B cell (primary cell): Measurements from ENCODE around the gene CEMIP. TPM values are rescaled to one million over a fixed set of nuclear protein-coding genes. Genes with fewer than 3 reads are reported as not detected.

ENCODE experiments used
- ATAC-seq: fragments of 200-7000 bp; cut with Tn5 transposase; one replicate; pipeline ENCODE4 v1.10.0; 2021; ENCODE audit warnings: low read depth, mild to moderate bottlenecking, moderate number of reproducible peaks, moderate library complexity
- CTCF ChIA-PET: fragments of 350-600 bp; sonication (Branson Sonifier 250); formaldehyde crosslinking; loops from one replicate; lab custom pipeline; 2021; ENCODE audit warnings: antibody characterized with exemption, inconsistent platforms; lab: Charles Lee
- POLR2A ChIA-PET: fragments of 350-600 bp; sonication (Branson Sonifier 250); formaldehyde crosslinking; loops from one replicate; lab custom pipeline; 2021; ENCODE audit warnings: antibody characterized with exemption; lab: Charles Lee
- DNase-seq: peaks from one replicate; pipeline ENCODE4 v3.0.0; 2013
- H2AFZ ChIP-seq: 2 replicates; pipeline ENCODE4 v1.6.1; 2012; ENCODE audit warnings: mild to moderate bottlenecking, low read depth, low read length; ENCODE audit not compliant: insufficient read depth, poor library complexity, severe bottlenecking
- H3K27ac ChIP-seq, 2 donors: 1 replicate in 1 of 2; 2 replicates in 1 of 2; pipeline ENCODE4 v1.5.1; 2012 to 2013; ENCODE audit warnings: low read length in 2 of 2, mild to moderate bottlenecking in 2 of 2, moderate library complexity in 1 of 2
- H3K27me3 ChIP-seq, 4 experiments: fragments of 200-600 bp in 1 of 4; sonication (generic) in 1 of 4; replicated peaks in 1 of 4; 1 replicate in 2 of 4; 2 replicates in 2 of 4; pipeline versions ENCODE4 v1.6.1 to v1.7.0; 2013 to 2016; ENCODE audit warnings: low read length in 3 of 4, mild to moderate bottlenecking in 2 of 4, mixed read lengths in 1 of 4, moderate library complexity in 1 of 4; ENCODE audit not compliant: insufficient read depth in 4 of 4, control insufficient read depth in 3 of 4; ENCODE audit errors: control extremely low read depth in 1 of 4
- H3K36me3 ChIP-seq, 2 experiments: replicated peaks in 1 of 2; 1 replicate in 1 of 2; 2 replicates in 1 of 2; pipeline versions ENCODE4 v1.6.1 to v1.7.1; 2013; ENCODE audit warnings: low read length in 1 of 2; ENCODE audit not compliant: insufficient read depth in 2 of 2, control insufficient read depth in 1 of 2; ENCODE audit errors: control extremely low read depth in 1 of 2, extremely low read depth in 1 of 2
- H3K4me1 ChIP-seq, 2 donors: fragments of 200-600 bp in 1 of 2; sonication (generic) in 1 of 2; 1 replicate in 1 of 2; 2 replicates in 1 of 2; pipeline versions ENCODE4 v1.5.1 to v1.6.1; 2013 to 2017; ENCODE audit warnings: low read length in 2 of 2; ENCODE audit not compliant: control insufficient read depth in 2 of 2, insufficient read depth in 2 of 2
- H3K4me2 ChIP-seq: replicated peaks from 2 replicates; pipeline ENCODE3; 2012; ENCODE audit warnings: mild to moderate bottlenecking, low read depth, low read length; ENCODE audit not compliant: poor library complexity, severe bottlenecking
- H3K4me3 ChIP-seq, 5 experiments: fragments of 200-600 bp in 1 of 5; sonication (generic) in 1 of 5; 1 replicate in 3 of 5; 2 replicates in 2 of 5; pipeline versions ENCODE4 v1.5.1 to v1.7.0; 2011 to 2016; ENCODE audit warnings: low read length in 4 of 5, mild to moderate bottlenecking in 4 of 5, low read depth in 2 of 5, control low read depth in 1 of 5, moderate library complexity in 1 of 5; ENCODE audit not compliant: insufficient read depth in 1 of 5; ENCODE audit errors: control extremely low read depth in 1 of 5, extremely low read depth in 1 of 5
- H3K79me2 ChIP-seq: fragments of 200-600 bp; sonication (generic); one replicate; pipeline ENCODE4 v1.6.0; 2016; ENCODE audit warnings: low read length; ENCODE audit not compliant: control insufficient read depth, insufficient read depth
- H3K9ac ChIP-seq: fragments of 200-600 bp; sonication (generic); 2 replicates; pipeline ENCODE4 v1.6.1; 2017; ENCODE audit warnings: mild to moderate bottlenecking, low read length, moderate library complexity
- H3K9me3 ChIP-seq, 3 donors: one replicate each; pipeline versions ENCODE4 v1.6.1 to v1.7.1; 2013; ENCODE audit warnings: low read length in 2 of 3; ENCODE audit not compliant: control insufficient read depth in 2 of 3, insufficient read depth in 1 of 3; ENCODE audit errors: control extremely low read depth in 1 of 3
- H4K20me1 ChIP-seq: 2 replicates; pipeline ENCODE4 v1.6.0; 2012; ENCODE audit warnings: mild to moderate bottlenecking, low read length; ENCODE audit not compliant: insufficient read depth, control insufficient read depth, poor library complexity, severe bottlenecking
- H3K27ac Mint-ChIP-seq: one replicate; pipeline ENCODE4 v1.8.0; 2021; ENCODE audit warnings: mixed read lengths
- H3K27me3 Mint-ChIP-seq: one replicate; pipeline ENCODE4 v1.8.0; 2021; ENCODE audit warnings: mixed read lengths
- H3K4me1 Mint-ChIP-seq: one replicate; pipeline ENCODE4 v1.8.0; 2021; ENCODE audit warnings: mixed read lengths
- H3K4me3 Mint-ChIP-seq: one replicate; pipeline ENCODE4 v1.8.0; 2021; ENCODE audit warnings: mixed read lengths
- H3K9me3 Mint-ChIP-seq: one replicate; pipeline ENCODE4 v1.8.0; 2022; ENCODE audit warnings: mixed read lengths; ENCODE audit not compliant: insufficient read depth
- EZH2 ChIP-seq: IDR thresholded peaks from 2 replicates; pipeline ENCODE4 v1.6.1; 2012; ENCODE audit warnings: borderline replicate concordance, low read depth, mild to moderate bottlenecking, moderate library complexity, low read length; ENCODE audit not compliant: insufficient read depth, poor library complexity, severe bottlenecking
- WGBS: methylation state at CpG from one replicate; pipeline ENCODE4 v1.1.5; 2013; ENCODE audit warnings: missing lambda C conversion rate; ENCODE audit not compliant: insufficient coverage; 5-methylcytosine and 5-hydroxymethylcytosine counted together
- intact Hi-C: fragments of 100-400 bp; cut with micrococcal nuclease; formaldehyde crosslinking; loops from one replicate; pipeline ENCODE4 v1.10.0; 2022
- polyA plus RNA-seq: library from polyadenylated mRNA; depleted of rRNA; stranded (reverse); fragments of >200 nt; gene quantifications from 2 replicates; pipeline ENCODE4 v1.2.3, GENCODE V29; 2012
- total RNA-seq, 2 donors: library from RNA; stranded (reverse); fragments of 120-200 nt in 1 of 2; gene quantifications; 1 replicate in 1 of 2; 2 replicates in 1 of 2; pipeline versions ENCODE4 v1.2.3 to v1.2.4, GENCODE V29; 2013 to 2022
- TF ChIP-seq, protein P1 (sequence below): fragments of 200-600 bp; IDR thresholded peaks from one replicate; pipeline ENCODE4 v1.8.0; 2022; ENCODE audit warnings: antibody characterized with exemption, mild to moderate bottlenecking

CEMIP gene
- total and polyA plus RNA-seq, 2 donors (not counting 1 experiment from before 2014, with no cell fraction given): 0.32 TPM; not detected in 1

DNA sequence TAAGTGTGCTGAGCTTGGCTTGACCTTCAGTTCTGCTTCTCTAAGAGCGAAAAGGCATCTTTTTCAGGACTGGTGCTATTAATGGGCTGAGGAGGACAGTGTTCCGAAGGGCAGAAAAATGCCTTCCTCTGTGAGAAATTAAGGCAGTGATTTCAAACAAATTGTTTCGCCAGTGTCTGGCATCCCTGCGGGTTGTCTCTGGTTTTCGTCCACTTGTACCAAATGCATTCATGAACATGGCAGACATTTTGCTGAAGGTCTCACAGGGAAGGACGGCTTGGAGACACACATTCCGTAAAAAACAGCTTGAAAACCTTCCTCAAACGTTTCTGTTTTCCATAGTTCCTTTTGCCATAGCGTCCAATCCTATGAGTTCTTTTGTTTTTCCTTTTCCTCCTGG lies 57.1 kb downstream of the CEMIP start:
- Histone ChIP-seq H3K79me2 (no peaks in the 10 kb centered on the region), H3K36me3 (no peaks in the 10 kb centered on the region), H3K4me2 (no peak overlapping the region), H2AFZ (no peak overlapping the region), H4K20me1 (no peaks in the 10 kb centered on the region), H3K27ac (no peak overlapping the region), H3K4me1 (no peaks in the 10 kb centered on the region), H3K4me3 (no peak overlapping the region), H3K9me3 (peaks cover 0 to 3% (median 0%) of the 10 kb centered on the region in 3 donors), H3K27me3 (no peaks in the 10 kb centered on the region), H3K9ac (no peak overlapping the region)
- 79% methylated on average over 9 of the region's 9 CpGs for whole genome bisulfite sequencing
- Mint-ChIP-seq H3K4me3 (no peak overlapping the region), H3K27ac (no peak overlapping the region), H3K27me3 (peaks cover 15% of the 10 kb centered on the region), H3K9me3 (no peaks in the 10 kb centered on the region), H3K4me1 (no peaks in the 10 kb centered on the region)
- no peak for ATAC-seq
- CTCF ChIA-PET: no interaction called here
- POLR2A ChIA-PET: no interaction called here
- intact Hi-C loops: no loop called here
- TF ChIP-seq, protein P1, sequence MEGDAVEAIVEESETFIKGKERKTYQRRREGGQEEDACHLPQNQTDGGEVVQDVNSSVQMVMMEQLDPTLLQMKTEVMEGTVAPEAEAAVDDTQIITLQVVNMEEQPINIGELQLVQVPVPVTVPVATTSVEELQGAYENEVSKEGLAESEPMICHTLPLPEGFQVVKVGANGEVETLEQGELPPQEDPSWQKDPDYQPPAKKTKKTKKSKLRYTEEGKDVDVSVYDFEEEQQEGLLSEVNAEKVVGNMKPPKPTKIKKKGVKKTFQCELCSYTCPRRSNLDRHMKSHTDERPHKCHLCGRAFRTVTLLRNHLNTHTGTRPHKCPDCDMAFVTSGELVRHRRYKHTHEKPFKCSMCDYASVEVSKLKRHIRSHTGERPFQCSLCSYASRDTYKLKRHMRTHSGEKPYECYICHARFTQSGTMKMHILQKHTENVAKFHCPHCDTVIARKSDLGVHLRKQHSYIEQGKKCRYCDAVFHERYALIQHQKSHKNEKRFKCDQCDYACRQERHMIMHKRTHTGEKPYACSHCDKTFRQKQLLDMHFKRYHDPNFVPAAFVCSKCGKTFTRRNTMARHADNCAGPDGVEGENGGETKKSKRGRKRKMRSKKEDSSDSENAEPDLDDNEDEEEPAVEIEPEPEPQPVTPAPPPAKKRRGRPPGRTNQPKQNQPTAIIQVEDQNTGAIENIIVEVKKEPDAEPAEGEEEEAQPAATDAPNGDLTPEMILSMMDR: no peak
- no peak for TF ChIP-seq EZH2
- DNase-seq: no peak

DNA sequence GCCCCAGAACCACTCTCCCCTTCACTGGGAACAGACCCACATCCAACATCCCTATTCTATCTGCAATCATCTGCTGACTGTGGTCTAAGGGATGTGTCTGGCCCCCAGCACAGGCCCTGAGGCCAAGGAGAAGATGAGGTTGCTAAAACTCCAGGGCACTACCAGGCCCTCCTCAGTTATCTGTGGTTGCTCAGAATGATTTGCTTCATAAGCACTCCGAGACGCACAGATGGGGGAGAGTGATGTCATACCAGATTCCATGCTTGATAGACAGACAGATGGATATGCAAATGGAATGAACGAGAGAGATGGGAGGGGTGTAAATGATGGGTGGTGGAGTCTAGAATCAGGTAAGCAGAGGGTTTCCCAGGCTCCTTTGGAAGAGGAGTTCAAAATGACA lies 57.8 kb downstream of the CEMIP start:
- DNase-seq: no peak
- no peak overlapping the region for H3K4me3 Mint-ChIP-seq
- H3K36me3 ChIP-seq: no peaks in the 10 kb centered on the region
- WGBS: 96% methylated on average over 3 of the region's 3 CpGs
- peaks cover 19% of the 10 kb centered on the region for H3K27me3 Mint-ChIP-seq
- no peaks in the 10 kb centered on the region for H3K9me3 Mint-ChIP-seq
- no peak overlapping the region for H3K4me3 ChIP-seq
- no peak overlapping the region for H3K4me2 ChIP-seq
- H3K9ac ChIP-seq: no peak overlapping the region
- H3K4me1 ChIP-seq: no peaks in the 10 kb centered on the region
- H2AFZ ChIP-seq: no peak overlapping the region
- ATAC-seq: no peak
- no peak overlapping the region for H3K27ac ChIP-seq
- no peaks in the 10 kb centered on the region for H4K20me1 ChIP-seq
- ChIA-PET CTCF (no interaction called here), POLR2A (no interaction called here)
- no peaks in the 10 kb centered on the region for H3K27me3 ChIP-seq
- intact Hi-C loops: no loop called here
- TF ChIP-seq, protein P1: no peak
- no peak for TF ChIP-seq EZH2
- no peak overlapping the region for H3K27ac Mint-ChIP-seq
- no peaks in the 10 kb centered on the region for H3K79me2 ChIP-seq
- peaks cover 0 to 3% (median 0%) of the 10 kb centered on the region in 3 donors for H3K9me3 ChIP-seq
- H3K4me1 Mint-ChIP-seq: no peaks in the 10 kb centered on the region
